ENCODE measurements around the gene METTL24. TPM values are rescaled to one million over a fixed set of nuclear protein-coding genes. Genes with fewer than 3 reads are reported as not detected.

METTL24 gene
- total and polyA plus RNA-seq, 2 of the 8 experiments (the other 6 are each of a cell fraction or from before 2014, with no cell fraction given): 0.30 to 0.39 TPM

DNA sequence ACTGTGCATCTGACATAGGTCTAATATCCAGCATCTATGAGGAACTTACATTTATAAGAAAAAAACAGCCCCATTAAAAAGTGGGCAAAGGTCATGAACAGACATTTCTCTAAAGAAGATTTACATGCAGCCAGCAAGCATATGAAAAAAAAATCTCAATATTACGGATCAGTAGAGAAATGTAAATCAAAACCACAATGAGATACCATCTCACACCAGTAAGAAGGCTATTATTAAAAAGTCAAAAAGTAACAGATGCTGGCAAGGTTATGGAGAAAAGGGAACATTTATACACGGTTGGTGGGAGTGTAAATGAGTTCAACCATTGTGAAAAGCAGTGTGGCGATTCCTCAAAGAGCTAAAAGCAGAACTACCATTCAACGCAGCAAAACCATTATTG lies 13.1 kb downstream of the METTL24 start:
- FAIRE-seq: no peak
- no peak for DNase-seq (ENCODE audit: low read depth in 1 of 2, low spot score in 2 of 2)
- no peaks in the 10 kb centered on the region for H3K79me2 ChIP-seq (ENCODE audit: control insufficient read depth in 1 of 2, insufficient read depth in 2 of 2, low read length in 2 of 2)
- H4K8ac ChIP-seq (ENCODE audit: extremely low read depth, insufficient read depth, low read length): no peak overlapping the region
- no peak overlapping the region for H2BK12ac ChIP-seq (ENCODE audit: low read depth, low read length)
- no peak overlapping the region for H2AK5ac ChIP-seq (ENCODE audit: low read depth, low read length)
- no peaks in the 10 kb centered on the region for H3K9me3 ChIP-seq (ENCODE audit: insufficient read depth in 2 of 2, low read depth in 1 of 2, low read length in 1 of 2)
- H4K5ac ChIP-seq (ENCODE audit: insufficient read length, low read depth, low read length): no peak overlapping the region
- CTCF ChIA-PET (ENCODE audit: partially characterized antibody): interaction anchor here (0.9 to 3.5 kb wide), 3 partner anchors 9 to 46 kb away, joined by 4 to 10 read pairs (median 4); no protein-coding TSS in a partner anchor
- H3K14ac ChIP-seq (ENCODE audit: insufficient read length): no peak overlapping the region
- H3K23me2 ChIP-seq (ENCODE audit: low read depth, low read length): no peaks in the 10 kb centered on the region
- H3K79me1 ChIP-seq (ENCODE audit: low read depth, low read length): no peaks in the 10 kb centered on the region
- no peak overlapping the region for H2AFZ ChIP-seq (ENCODE audit: low read length)
- no peaks in the 10 kb centered on the region for H3K36me3 ChIP-seq (ENCODE audit: control insufficient read depth in 2 of 4, insufficient read depth in 4 of 4, low read length in 3 of 4)
- H3K4me1 ChIP-seq (replicated peaks in 1 of 4; ENCODE audit: control insufficient read depth in 3 of 4, insufficient read depth in 4 of 4, low read length in 3 of 4): no peaks in the 10 kb centered on the region; a peak in 1 of 7 replicates
- H2BK15ac ChIP-seq (ENCODE audit: low read length): no peak overlapping the region
- H3K56ac ChIP-seq (replicated peaks; ENCODE audit: insufficient read length, low read depth, low read length): no peak overlapping the region
- no peak overlapping the region for H3K4me2 ChIP-seq (ENCODE audit: insufficient read depth in 1 of 2, low read depth in 2 of 2, low read length in 2 of 2)
- no peak overlapping the region for H3K9ac ChIP-seq (replicated peaks in 1 of 4; ENCODE audit: extremely low read depth in 1 of 4, low read depth in 3 of 4, low read length in 3 of 4)
- POLR2A ChIA-PET (ENCODE audit: partially characterized antibody): interaction anchor here (1.3 kb wide), 1 partner anchor 17 kb away, joined by 3 read pairs; no protein-coding TSS in a partner anchor
- H3K18ac ChIP-seq (ENCODE audit: extremely low read depth, low read length): no peak overlapping the region
- no peaks in the 10 kb centered on the region for H3K27me3 ChIP-seq (replicated peaks in 1 of 4; ENCODE audit: control insufficient read depth in 3 of 4, extremely low read depth in 1 of 4, insufficient read depth in 3 of 4, low read length in 3 of 4)
- no peaks in the 10 kb centered on the region for H4K20me1 ChIP-seq (replicated peaks in 1 of 2; ENCODE audit: control insufficient read depth in 1 of 2, insufficient read depth in 2 of 2, low read length in 2 of 2)
- no peak overlapping the region for H2BK20ac ChIP-seq (ENCODE audit: low read length)
- no peak overlapping the region for H3K27ac ChIP-seq (ENCODE audit: low read depth, low read length)
- WGBS, 2 experiments (ENCODE audit: extremely low coverage in 1 of 2, insufficient coverage in 1 of 2, insufficient read length in 1 of 2, insufficient replicate concordance in 2 of 2, low coverage in 1 of 2, low lambda C conversion rate in 2 of 2, missing lambda C conversion rate in 1 of 2): 87% methylated on average over 4 of the region's 4 CpGs; no CpG with 5 or more reads in 1 of the 2 experiments
- H4K91ac ChIP-seq (replicated peaks; ENCODE audit: insufficient read length, low read length): no peak overlapping the region
- no peak overlapping the region for H3K4ac ChIP-seq (replicated peaks; ENCODE audit: insufficient read length, low read depth, low read length)
- H2BK5ac ChIP-seq (ENCODE audit: low read depth, low read length): no peak overlapping the region
- H2BK120ac ChIP-seq (replicated peaks; ENCODE audit: low read depth, low read length): no peak overlapping the region
- H3K4me3 ChIP-seq (ENCODE audit: extremely low read depth in 1 of 4, insufficient read depth in 2 of 4, low read depth in 3 of 4, low read length in 4 of 4): no peak overlapping the region
- no peak overlapping the region for H3K23ac ChIP-seq (ENCODE audit: insufficient read length)
- TF ChIP-seq RXRA (IDR thresholded peaks at IDR 0.05; ENCODE audit: insufficient read depth, low read depth, low read length) (no peak), EP300 (IDR thresholded peaks at IDR 0.05; ENCODE audit: borderline replicate concordance in 1 of 2, low read depth in 2 of 2, low read length in 2 of 2) (no peak), ASH2L (IDR thresholded peaks at IDR 0.05; ENCODE audit: low read length) (no peak), TAF7 (optimal IDR thresholded peaks at IDR 0.05; ENCODE audit: borderline replicate concordance, low read depth, low read length) (no peak), CTBP2 (IDR thresholded peaks at IDR 0.05; ENCODE audit: borderline replicate concordance, insufficient read depth, insufficient read length, low read length) (no peak), ZNF274 (IDR thresholded peaks at IDR 0.05; ENCODE audit: borderline replicate concordance, extremely low read depth, low read length) (no peak), JUN (IDR thresholded peaks at IDR 0.05; ENCODE audit: low read depth, low read length) (no peak), SP1 (IDR thresholded peaks at IDR 0.05; ENCODE audit: low read depth, low read length) (no peak), BRCA1 (IDR thresholded peaks at IDR 0.05; ENCODE audit: low read depth, low read length) (no peak), SP4 (IDR thresholded peaks at IDR 0.05; ENCODE audit: low read length) (no peak), HDAC6 (IDR thresholded peaks at IDR 0.05; ENCODE audit: low read depth, low read length) (no peak), CEBPB (IDR thresholded peaks at IDR 0.05; ENCODE audit: low read depth, low read length) (no peak), RBBP5 (IDR thresholded peaks at IDR 0.05; ENCODE audit: borderline replicate concordance, low read depth, low read length) (no peak)
- TF ChIP-seq, protein P1, sequence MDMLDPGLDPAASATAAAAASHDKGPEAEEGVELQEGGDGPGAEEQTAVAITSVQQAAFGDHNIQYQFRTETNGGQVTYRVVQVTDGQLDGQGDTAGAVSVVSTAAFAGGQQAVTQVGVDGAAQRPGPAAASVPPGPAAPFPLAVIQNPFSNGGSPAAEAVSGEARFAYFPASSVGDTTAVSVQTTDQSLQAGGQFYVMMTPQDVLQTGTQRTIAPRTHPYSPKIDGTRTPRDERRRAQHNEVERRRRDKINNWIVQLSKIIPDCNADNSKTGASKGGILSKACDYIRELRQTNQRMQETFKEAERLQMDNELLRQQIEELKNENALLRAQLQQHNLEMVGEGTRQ (IDR thresholded peaks at IDR 0.05; ENCODE audit: low read length): no peak
